NCI-H1930 (cell line): ENCODE data around the gene VGLL4.

ENCODE experiments used
- DNase-seq, 2 experiments: peaks; one replicate each; lab custom pipeline; 2025; lab: John Stamatoyannopoulos, UW

Gene VGLL4

DNA sequence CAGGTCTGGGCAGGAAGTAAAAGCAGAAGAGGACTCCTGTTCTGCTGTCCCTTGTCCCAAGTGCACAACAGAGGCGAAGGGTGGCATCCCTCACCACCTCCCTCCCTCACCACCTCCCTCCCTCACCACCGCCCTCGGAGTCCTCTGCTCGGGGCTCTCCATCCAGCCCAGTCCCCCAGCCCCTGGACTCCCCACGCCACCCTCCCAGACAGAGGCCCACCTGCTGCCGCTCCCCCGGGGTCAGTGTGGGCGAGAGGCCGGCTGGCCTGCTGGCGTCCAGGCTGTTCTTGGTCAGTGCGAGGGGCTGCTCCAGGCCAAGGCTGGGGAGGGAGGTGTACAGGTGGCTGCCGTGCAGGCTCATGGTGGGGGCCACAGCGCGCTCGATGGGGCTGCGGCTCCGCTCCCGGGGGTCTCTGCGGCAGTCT lies 79.1 kb downstream of the VGLL4 start:
- DNase-seq: no peak

DNA sequence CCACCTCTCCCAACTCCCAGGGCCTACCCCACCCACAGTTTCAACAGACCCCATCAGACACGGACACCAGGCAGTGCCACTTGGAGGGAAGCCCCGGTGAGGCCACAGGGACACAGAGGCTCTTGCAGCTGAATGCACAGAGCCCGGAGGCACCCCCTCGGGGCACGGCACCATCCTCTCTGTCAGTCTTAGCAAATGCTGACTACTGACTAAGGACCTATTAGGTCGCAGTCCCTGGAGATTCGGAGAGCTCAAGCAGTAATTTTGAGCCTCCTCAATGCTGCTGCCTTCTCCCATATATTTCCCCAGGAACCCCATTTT lies 79.9 kb downstream of the VGLL4 start:
- no peak for DNase-seq

DNA sequence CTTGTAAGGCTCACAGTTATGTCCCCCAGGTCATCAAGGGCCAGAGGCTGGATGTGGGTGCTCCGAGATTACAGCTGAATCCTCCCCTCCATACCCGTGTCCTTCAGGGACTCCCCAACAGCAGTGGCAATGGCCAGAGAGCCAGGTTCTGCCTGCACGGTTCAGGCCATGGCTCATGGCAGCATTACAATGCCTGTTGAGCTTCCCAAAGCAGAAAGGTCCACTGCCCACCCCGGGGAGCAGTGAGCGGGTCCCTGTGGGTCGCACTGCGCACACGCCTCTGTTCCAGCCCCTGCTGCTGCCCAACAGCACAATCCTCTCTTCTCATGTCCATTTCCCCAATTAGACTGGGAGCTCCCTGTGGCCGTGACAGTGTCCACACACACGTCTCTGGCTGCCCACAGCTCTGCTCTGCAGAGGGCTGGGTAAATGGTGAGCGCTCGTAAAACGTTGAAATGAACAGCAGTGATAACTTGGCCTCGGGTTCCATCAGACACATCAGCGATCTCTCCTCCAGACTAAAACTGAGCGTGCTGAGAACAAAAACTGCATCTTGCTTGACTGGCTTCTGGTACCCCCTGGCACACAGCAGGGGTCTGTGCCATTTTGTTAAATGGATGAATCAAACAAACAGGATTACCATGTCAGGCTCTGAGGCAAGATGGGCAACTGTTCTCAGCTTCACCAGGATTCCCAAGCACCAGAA lies 80.4 kb downstream of the VGLL4 start:
- DNase-seq: no peak

DNA sequence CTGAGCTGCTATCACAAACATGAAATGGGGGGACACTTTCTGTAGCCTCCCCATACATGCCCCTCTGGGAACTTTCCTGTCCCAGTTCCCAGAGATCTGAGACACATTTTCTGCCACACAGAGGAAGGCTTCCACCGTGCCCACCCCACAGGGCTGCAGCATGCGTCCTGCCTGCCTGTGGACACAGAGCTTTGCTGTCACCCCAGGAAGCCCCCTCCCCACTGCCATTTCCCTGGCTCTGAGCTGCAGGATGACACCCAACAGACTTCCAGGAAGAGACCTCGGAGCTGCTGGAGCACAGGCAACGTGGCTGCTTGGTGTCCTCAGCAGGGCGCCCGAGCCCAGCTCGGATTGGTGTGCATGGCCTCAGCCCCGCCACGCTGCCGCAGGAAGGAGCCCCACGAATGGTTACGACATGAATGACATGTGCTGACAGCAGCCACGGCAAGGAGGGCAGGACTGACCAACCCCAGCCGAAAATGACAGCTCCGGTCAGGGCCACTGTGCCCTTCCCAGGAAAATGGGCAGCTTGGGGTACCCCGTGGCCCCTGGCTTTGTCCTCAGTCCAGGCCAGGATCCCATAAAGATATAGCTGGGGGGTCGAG lies 81.3 kb downstream of the VGLL4 start:
- no peak for DNase-seq

DNA sequence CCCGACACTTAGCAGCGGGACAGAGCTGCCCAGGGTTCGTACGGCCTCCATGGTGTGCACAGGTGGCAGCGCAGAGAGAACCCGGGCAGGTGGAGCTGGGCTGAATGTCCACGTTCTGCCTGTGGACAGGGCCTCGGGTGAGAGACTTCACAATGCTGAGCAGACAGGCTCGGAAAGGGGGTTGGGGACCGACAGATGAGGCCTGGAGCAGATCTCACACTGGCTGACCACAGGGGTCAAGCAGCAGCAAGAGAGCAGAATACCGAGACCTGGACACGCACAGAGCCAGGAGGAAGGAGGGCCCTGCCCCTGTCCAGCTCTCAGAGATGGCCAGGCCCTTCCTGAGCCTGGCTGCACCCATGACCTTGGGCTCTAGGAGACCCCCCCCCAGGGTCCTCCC lies 83.0 kb downstream of the VGLL4 start:
- no peak for DNase-seq

DNA sequence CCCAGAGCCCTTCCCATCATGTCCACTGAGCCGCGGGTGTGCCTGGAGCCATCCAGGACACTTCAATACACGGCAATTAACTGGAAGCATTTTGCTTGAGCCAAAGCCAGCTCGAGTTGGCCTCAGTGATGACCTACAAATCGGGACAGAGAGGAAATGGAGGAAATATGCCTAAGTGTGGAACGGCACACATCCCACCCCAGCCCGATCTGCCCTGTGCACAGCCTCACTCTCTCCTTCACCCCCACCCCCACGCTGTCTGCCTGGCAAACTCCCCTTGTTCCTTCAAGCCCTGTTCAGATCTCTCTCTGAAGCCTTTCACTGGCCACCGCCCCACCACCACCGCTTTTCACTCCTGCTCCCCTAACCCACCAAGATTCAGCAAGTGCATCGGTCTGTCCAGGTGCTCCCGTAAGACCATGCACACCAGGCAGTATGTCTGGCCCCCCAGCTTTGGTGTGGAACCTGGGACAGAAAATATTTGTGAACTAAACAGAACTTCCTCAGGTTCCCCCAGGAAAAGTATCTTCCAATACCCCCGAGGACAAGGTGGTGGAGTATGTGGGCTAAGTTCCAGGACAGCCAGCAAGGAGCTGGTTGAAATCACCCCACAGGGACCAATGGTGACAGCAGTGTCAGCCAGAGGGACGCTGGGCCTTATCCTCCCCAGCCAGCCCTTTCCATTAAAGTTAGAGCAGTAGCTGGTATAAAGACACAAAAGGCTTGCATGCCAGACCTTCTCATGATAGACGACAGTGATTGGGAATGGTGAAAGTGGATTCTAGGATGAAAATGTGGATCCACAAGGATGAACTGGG lies 83.7 kb downstream of the VGLL4 start:
- no peak for DNase-seq

DNA sequence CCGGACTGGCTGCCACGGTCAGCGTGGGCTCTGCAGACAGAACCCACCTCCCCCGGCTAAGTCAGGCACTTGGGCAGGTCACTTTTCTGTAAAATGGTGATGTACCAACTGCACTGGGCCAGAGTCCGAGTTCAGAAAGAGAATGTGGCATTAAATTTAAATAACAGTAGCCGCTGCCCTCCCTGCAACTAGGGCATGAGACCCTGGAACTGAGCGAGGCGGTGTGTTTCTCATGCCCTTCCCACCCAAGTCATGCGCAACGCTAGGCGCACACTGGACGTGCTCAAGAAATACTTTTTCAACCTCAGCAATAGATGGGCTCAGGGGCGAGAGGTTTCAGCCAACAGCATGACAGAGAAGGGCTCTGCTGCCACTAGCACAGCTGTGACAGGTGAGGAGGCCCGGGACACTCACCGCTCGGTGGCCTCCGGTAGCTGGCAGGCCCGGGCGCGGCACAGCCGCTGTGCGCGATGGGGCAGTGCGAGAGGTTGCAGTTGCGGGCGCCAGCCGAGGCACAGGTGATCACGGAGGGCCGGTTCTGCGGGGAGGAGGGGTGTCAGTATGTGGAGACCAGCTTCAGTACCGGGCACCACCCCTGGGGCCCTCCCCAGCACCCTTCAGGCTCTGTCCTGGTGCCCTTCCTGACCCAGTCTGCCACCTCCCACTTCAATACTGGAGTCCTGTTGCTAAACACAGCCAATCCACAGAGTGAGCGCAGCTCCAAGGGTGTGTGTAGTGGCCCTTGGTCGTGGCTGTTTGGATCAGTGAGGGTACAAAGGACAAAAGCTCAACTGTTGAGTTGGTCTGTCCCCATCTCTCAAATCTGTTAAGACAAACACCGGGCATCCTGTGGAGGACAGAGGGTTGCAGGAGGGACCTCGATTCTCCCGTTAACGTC lies 84.5 kb downstream of the VGLL4 start:
- DNase-seq: no peak

DNA sequence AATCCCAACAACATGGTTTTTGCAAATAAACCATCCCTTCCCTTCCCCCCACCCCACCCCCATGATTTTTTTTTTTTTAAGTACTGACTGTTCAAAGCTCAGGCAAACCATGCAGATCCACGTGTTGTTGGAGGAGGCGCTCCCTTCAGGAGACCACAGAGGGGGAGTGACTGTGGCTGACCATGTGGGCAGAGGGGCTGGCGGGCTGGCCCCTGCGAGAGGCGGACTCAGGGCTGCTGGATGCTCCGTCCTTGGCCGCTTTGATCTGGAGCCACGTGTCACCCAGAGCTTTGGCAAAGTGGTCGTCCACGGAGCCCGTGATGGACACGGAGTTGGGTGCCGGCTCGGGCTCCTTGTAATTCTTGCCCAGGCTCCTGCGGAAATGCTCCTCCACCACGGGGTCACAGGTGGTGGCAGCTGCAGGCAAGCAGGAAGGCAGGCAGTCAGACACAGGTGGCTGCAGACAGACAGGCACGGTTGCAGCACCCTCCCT lies 85.3 kb downstream of the VGLL4 start:
- DNase-seq: no peak

DNA sequence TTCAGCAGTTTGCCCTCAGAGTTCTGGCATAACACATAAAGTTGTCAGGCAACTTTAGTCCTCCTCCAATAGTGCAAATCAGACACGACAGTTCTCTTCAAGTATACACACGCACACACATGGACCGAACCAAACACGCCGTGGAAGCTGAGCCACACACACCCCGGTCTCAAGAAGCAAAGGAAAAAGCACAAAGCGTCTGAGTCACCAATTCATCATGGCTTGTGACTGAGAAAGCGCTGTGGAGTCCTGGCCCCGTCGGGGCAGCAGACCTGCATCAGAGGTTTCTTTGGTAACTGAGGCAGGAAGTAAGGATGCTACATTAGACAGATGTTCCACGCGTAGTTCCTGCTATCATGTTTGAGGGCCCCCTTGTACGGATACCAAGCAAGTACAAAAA lies 85.7 kb downstream of the VGLL4 start:
- DNase-seq: no peak

DNA sequence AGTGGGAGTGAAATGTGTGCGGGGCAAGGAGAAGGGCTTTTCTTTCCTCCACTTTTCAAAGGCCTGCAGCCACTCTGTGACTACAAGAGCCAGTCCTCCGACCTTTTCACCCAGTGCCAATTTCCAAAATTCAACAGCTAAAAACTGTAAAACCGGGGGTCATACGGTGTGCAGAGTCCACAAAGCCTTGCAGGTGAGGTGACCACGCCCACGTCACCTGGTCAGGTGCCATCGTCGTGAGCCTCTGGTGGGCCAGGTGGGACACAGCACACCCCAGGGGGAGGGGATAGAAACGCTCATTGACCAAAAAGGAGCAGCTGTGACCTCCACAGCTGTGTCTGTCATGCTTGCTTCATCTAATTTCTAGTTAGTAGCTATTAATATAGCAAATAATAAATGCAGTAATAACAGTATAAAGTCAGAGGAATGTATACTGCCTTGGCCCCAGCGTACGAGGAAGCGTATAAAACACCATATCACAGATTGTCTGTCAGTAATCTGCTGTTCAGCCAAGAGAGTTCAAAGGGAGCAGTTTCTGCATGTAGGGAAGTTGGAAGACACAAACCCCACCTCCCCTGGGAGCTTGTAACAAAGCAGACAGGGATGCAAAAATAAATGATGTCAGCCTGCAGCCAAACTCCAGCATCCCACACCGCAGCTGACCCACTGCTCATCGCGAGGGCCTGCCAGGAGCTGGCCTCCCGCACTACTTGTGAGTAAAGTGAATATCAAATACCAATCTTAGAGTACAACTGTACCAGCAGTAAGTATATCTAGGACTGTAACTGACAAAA lies 86.7 kb downstream of the VGLL4 start:
- no peak for DNase-seq

DNA sequence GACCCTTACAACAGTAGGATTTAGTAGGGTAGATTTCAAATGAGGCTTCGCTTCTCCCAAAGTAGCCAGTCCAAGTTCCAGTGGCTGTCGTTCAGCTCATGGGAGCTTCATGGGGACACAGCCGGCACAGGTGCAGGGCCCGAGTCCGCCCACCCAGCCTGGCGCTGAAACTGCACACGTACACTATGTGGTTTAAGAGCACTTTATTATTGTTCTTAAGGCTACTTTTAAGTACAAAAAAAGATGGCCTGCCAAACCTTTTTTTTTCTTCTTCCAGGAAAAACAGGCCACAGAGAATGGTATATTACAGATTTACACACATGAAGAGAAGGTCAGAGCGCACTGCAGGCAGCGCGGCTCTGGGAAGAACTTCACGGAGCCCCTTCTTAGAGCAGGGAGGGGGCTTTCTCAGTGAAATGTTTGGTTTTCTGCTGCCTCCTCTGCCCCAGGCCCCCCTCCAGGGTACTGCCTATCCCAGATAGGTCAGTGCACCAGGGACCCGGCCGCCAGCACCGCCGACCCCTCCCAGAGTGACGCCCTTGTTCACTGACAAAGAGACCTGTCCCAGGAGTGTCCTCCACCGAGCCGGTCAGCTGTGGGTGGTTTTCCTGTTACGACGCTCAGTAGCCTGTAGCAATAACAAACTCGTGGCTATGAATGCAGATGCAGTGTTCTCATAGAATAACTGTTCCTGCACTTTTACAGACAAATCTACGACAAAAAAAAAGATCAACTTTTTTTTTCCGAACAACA lies 87.7 kb downstream of the VGLL4 start:
- DNase-seq: no peak

DNA sequence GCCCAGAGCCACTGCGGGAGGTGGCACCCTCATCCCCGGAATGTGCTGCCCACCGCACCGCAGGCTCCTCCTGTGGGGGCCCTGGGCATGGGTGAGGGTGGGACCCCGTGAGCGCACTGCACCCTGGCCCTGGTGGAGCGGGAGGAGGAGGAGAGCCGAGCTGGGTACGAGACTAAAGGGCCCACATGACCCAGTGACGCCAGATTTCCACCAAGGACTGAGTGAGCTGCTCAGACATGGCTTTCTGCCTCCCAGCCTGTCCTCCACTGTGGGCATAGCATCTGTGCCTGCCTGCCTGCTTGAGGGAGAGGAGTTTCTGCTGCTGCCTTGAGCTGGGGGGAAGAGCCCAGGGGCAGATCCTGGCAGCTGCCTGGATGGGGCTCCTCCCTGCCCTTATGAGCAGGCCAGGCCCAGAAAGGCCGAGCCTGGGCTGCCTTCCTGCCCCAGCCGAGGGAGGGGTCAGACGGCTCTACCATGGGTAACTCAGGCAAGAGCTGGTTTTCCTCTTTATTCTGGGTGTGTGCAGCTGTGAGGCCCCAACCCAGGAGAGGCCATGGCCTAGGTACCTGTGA lies 88.4 kb downstream of the VGLL4 start:
- no peak for DNase-seq

DNA sequence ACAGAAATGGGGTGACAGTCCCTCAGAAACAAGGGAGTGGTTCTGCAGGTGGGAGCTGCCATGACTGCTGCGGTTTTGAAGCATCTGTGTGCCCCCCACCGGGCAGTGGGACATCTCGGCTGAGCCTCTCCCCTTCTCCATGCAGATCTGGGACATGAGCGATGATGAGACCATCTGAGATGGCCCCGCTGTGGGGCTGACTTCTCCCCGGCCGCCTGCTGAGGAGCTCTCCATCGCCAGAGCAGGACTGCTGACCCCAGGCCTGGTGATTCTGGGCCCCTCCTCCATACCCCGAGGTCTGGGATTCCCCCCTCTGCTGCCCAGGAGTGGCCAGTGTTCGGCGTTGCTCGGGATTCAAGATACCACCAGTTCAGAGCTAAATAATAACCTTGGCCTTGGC lies 89.0 kb downstream of the VGLL4 start:
- no peak for DNase-seq

DNA sequence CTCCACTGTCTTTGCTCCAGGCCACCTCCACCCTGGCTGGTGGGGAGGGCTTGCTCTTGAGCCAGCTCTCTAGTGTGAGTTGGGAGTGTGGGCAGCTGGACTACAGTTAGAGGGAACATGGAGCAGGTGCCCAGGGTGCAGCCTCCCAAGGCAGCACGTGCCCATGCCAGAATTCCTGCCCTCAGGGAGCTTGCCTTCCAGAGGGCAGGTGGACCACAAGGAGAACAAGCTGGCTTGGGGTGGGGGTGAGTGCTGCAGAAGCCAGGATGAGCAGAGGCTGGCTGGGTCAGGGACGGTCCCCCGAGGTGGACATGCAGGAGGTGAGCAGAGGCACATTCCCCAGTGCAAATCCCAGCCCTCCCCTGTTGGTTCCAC lies 89.5 kb downstream of the VGLL4 start:
- DNase-seq: no peak

DNA sequence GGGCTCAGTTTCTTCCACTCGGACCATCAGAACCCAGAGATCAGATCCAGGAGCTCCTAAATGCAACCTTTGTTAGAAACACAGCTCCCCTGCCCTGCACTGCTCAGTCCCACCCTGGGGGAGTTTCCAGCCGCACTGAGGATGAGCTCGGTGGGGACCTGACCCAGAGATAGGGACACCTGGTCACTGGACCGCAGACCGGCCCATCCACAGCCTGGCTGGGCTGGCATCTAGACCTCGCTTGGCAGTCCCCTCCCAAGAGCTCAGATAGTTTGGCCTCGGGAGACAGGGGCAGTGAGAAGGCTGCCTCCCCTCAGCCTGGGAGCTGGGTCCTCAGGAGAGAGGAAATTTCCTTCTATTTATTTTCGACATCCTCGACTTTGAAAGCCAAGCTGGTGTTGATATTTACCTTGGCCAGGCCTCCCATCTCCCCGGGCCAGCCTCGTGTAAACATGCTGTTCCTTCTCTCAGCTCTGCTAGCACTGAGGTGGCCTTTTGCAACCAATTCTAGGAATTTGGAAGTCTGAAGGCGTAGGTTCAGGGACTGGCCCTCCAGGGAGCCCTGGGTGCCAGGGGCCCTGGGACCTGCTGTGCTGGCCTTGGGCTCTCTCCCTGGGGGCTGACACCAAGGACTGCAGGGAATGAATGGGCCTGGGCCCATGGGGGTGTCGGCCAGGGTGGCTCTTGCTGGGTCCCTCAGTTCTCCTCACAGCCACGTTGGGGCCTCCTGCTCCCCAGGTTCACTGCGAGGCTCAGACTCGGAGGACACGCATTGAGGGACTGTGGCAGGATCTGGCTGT lies 90.1 kb downstream of the VGLL4 start:
- DNase-seq: no peak

DNA sequence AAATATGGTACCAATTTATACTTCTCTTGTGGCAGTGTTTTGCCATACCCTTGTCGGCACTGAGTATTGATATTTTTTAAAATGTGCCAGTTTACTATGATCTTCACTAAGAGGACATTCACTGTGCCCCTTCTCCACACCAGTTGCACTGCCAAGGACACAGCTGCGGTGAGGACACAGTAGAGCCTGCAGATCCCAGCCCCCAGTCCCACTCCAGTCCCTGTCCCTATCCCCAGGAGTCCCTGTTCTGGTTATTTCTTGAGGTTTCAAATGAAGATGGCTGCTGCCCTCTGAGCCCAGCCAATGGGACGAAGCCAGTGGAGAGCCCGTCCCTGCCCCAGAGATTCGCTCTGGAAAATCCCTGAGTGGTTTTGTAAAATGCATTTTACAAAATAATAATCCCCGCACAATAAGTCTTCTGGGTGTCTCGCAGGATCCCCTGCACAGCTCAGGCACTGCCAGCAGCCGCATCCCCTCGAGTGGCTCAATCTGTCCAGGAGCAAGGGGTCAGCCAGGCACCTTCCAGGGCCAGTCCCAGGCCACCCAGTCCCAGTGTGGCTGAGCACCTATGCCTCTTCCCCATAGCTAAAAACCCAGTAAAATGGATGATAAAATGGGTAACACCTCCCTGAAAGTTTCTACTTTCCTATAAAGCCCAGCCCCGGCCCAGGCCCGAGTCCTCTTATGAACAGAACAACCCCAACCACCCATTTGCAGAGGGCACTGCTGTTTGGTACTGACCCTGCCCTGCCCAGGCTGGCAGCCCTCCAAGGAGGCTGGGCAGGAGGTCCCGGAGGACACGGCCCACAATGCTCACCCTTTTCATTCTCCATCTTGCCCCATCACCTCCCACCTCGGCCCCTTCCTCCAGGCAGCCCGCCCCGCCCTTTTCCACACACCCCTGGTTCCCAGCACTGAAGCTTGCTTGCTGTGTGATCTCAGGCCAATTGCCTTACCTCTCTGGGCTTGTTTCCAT lies 91.1 kb downstream of the VGLL4 start:
- no peak for DNase-seq

DNA sequence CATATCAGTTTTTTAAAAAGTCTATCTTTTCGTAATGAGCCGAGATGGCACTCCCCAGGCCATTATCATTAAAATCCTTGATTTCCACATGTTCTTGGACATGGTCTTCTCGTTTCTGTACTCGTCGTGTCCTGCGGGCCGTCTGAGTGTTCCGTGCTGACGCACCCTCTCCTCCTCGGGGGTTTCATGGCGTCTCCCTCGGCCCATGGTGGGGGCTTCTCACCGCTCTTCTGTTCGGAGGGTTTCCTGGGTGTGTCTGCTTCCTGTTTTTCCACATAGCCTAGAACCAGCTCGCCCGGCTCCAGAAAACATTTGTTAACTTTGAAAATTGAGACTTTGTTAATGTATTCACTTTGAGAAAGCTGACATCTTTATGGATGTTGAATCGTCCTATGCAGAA lies 92.7 kb downstream of the VGLL4 start:
- DNase-seq: no peak

DNA sequence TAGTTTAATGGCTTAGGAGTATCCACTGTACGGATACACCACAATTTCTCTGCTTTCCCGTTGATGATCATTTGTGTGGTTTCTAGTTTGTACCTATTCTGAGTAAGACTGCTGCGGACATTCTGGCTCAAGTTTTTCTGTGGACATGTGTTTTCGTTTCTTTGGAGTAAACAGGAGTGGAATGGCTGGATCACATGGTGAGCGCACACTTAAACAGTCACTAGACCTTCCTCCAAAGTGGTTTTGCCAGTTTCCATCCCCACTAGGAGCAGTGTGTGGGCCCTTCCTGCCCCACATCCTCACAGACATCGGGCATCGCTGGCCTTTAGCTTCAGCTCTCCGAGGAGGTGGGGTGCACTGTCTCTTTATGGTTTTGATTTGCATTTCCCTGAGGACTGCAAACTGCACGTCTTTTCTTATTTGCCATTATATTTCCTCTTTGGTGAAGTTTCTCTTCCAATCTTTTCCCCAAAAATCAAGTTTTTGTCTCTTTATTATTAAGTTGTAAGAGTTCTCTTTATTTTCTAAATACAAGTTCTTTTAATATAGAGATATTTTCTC lies 94.1 kb downstream of the VGLL4 start:
- DNase-seq: no peak
